ENCODE results near the gene PTGDS. TPM values are rescaled to one million over a fixed set of nuclear protein-coding genes. Genes with fewer than 3 reads are reported as not detected.
A peak's percentile ranks its signal among the peaks of the same experiment; 100 is the strongest.

PTGDS gene
- total RNA-seq, 1 experiment from 2014 or later, result not detected

DNA sequence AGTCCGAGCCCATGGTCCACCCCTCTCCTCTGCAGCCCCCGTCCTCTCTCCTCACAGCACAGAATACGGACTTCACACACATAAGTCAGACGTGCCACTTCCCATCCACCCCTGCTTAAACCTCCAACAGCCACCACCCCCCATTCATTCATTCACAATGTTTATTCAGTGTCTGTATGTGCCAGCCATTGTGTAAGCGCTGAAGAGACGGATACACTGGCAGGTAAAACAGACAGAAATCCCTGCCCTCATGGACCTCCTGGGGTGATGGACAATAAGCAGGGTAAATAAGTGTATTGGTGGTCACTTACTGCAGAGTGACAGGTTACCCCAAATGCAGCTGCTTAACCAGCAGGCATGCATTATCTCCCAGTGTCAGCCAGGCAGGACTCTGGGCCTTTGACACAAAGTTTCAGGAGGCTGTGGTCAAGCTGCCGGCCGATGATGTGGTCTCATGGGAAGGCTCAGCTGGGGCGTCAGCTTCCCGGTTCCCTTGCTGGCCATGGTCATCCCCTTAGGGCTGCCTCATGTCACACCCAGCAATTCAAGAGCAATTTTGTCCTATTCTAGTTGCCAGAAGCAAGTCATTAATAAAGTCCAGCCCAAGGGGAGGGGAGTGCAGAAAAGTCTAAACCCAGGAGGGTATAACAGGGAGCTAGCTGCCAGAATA is 13.1 kb downstream of the PTGDS start:
- H3K9me3 ChIP-seq (replicated peaks), result peaks cover 13% of the 10 kb centered on the region
- H3K4me3 ChIP-seq, result no peak overlapping the region
- H3K4me1 ChIP-seq (replicated peaks), result peaks cover 10% of the 10 kb centered on the region
- no peaks in the 10 kb centered on the region; the same call in 1 of the 2 replicates for H3K27me3 ChIP-seq (replicated peaks)
- no peak overlapping the region for H3K27ac ChIP-seq
- no peaks in the 10 kb centered on the region for H3K36me3 ChIP-seq
- DNase-seq (ENCODE audit: low read depth in 1 of 2, low spot score in 2 of 2), result no peak

DNA sequence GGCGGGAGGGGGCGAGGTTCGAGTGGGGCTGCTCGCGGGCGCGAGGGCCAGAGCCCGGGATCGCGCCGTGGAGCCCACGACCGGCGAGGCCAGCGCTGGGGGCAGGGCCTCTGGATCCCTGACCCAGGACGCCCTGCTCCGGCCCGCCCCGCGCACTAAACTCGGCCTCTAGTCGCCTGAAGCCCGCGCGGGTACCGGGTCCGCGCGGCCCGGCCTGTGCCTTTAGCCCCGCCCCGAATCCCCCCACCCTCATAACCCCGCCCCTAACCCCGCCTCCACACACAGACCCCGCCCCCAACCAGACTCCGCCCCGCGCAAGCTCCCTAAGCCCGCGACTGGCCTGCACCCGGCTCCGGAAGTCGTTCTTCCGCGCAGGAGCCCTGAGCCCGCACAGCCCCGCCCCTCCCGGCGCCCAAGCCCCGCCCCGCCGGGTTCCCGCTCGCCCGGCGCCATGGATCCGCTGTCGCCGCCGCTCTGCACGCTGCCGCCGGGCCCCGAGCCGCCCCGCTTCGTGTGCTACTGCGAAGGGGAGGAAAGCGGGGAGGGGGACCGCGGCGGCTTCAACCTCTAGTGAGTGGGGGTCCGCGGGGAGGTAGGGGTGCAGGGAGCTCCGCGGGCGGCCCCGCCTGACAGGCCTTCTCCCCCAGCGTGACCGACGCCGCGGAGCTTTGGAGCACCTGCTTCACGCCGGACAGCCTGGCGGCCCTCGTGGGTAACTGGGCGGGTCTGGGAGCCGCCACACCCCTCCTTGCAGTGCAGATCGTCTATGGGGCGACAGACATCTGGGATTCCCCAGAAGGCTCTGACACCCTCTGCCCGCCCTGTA is 14.9 kb downstream of the PTGDS start, which contains the start of gene PAXX:
Gene PAXX (plus strand): TSS at position 430 of the 826 bp plus-strand sequence. CDS start 22 bp downstream, at position 452.
- Histone ChIP-seq H3K4me1 (replicated peaks) (peaks cover 23% of the 10 kb centered on the region), H3K36me3 (no peaks in the 10 kb centered on the region), H3K4me3 (peak within 1 kb of the TSS; percentile 44), H3K9me3 (replicated peaks) (peaks cover 13% of the 10 kb centered on the region), H3K27ac (no peak within 1 kb of the TSS), H3K27me3 (replicated peaks) (no peaks in the 10 kb centered on the region)
- peak; percentile 37 to 74 for DNase-seq (ENCODE audit: low read depth in 1 of 2, low spot score in 2 of 2)

DNA sequence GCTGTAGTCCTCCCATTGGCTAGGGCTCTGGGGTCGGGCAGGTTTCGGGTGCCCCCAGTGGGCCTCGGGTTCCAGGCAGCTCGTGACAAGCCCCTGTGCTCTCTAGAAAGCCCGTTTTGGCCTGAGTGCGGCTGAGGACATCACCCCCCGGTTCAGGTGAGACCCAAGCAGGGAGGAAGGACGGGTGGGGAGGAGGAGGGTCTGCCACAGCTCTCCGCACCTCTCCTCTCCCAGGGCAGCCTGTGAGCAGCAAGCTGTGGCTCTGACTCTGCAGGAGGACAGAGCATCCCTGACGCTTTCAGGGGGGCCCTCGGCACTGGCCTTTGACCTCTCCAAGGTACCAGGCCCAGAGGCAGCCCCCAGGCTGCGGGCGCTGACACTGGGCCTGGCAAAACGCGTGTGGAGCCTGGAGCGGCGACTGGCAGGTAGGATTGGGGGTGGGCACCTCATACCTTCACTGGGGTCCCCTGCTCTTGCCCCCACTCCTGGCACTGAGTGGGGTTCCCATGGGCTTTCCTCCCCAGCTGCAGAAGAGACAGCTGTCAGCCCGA is 15.6 kb downstream of the PTGDS start:
- Histone ChIP-seq H3K9me3 (replicated peaks) (peaks cover 13% of the 10 kb centered on the region), H3K4me1 (replicated peaks) (peaks cover 23% of the 10 kb centered on the region), H3K27ac (no peak overlapping the region), H3K36me3 (no peaks in the 10 kb centered on the region), H3K4me3 (peak overlapping the region; percentile 44), H3K27me3 (replicated peaks) (no peaks in the 10 kb centered on the region)
- no peak for DNase-seq (ENCODE audit: low read depth in 1 of 2, low spot score in 2 of 2)

DNA sequence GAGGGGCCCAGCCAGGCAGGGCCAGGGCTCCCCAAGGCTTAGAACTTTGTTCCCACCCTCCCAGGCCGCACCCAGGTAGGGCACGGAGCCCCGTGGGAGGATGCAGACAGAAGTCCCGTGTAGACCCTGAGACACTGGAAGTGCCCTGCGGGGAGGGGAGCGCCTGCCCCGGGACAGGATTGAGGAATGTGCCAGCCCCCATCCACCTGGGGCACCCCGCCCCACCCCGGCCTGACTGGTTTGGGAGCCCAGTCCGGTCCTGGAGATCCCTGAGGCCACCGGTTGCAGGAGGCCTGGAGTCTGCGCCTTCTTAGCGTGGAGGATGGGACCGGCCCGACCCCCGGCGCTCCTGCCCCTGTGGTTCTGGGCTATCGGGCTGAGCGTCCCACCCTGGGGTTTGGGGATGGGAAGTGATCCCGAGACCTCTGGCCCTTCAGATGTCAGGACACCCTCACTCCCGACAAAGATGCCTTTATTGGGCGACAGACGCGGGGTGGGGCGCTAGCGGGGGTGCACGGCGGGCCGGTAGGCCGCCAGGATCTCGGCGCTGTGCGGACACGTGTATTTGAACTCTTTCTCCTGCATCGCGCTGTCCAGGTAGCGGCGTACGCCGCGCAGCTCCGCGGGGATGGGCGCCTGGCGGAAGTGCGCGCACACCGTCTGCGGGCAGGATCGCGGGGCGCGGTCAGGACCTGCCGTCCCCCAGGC is 17.0 kb downstream of the PTGDS start:
- Histone ChIP-seq H3K27me3 (replicated peaks) (no peaks in the 10 kb centered on the region), H3K4me1 (replicated peaks) (peaks cover 30% of the 10 kb centered on the region), H3K36me3 (no peaks in the 10 kb centered on the region), H3K4me3 (no peak overlapping the region), H3K27ac (no peak overlapping the region), H3K9me3 (replicated peaks) (peaks cover 13% of the 10 kb centered on the region)
- DNase-seq (ENCODE audit: low read depth in 1 of 2, low spot score in 2 of 2), result no peak

DNA sequence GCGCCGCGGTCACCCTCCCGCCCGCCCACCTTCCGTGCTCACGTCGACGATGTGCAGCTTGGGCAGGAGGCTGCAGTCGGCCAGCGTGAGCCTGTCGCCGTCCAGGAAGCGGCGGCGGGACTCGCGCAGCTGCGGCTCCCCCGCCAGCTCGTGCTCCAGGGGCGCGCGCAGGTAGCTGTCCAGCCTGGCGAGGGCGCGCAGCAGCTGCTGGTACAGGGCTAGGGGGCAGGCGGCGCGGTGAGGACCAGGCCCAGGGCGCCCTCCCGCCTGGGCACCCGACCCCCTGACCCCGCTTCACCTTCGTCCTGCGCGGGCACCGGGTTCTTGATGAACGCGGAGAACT is 17.6 kb downstream of the PTGDS start:
- no peak overlapping the region for H3K4me3 ChIP-seq
- H3K4me1 ChIP-seq (replicated peaks), result peaks cover 32% of the 10 kb centered on the region
- H3K36me3 ChIP-seq, result no peaks in the 10 kb centered on the region
- H3K27me3 ChIP-seq (replicated peaks), result no peaks in the 10 kb centered on the region
- DNase-seq (ENCODE audit: low read depth in 1 of 2, low spot score in 2 of 2), result no peak
- H3K27ac ChIP-seq, result no peak overlapping the region
- H3K9me3 ChIP-seq (replicated peaks), result peaks cover 13% of the 10 kb centered on the region

DNA sequence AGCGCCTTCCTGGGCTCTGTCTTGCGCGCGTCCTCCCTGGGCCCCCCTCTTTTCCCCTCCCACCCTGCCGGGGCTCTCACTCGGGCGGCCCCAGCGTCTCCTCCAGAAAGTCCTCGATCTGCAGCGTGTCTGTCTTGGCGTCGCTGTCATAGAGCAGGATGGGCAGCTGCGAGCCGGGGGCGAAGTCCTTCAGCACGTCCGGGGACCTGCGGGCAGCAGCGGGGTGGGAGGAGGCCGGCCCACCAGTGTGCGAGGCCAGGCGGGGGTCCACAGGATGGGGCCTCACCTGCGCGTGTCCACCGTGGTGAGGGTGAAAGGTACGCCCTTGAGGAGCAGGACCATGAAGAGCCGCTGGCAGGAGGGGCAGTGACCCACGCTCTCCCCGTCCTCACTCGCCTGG is 18.1 kb downstream of the PTGDS start:
- no peak for DNase-seq (ENCODE audit: low read depth in 1 of 2, low spot score in 2 of 2)
- Histone ChIP-seq H3K27ac (no peak overlapping the region), H3K9me3 (replicated peaks) (peaks cover 13% of the 10 kb centered on the region), H3K4me1 (replicated peaks) (peaks cover 36% of the 10 kb centered on the region), H3K36me3 (no peaks in the 10 kb centered on the region), H3K4me3 (no peak overlapping the region), H3K27me3 (replicated peaks) (no peaks in the 10 kb centered on the region)

DNA sequence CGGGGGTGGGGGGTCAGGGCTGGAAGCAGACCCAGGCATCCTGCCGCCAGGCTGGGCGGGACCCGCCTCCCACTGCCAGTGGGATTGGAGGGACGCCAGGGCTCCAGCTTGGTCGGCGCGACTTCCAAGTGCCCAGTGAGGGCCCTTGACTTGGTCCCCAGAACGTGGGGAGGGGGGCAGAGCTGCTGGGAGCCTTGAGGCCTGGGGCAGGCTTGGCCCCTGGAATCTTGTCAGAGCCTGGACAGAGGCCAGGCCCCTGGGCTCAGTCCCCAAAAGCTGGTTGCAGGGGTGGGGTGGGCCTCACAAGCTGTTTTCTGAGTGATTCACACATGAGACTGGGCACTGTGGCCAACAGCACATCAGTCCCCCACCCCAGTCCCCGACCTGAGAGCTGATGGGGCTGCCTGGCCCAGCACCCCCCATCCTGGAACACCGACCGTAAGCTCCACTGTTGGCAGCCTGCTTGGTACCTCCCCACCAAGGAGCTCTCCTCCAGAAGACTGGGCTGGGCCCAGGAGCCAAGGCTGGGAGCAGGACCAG is 18.5 kb downstream of the PTGDS start:
- no peak overlapping the region for H3K27ac ChIP-seq
- H3K27me3 ChIP-seq (replicated peaks), result no peaks in the 10 kb centered on the region
- no peak for DNase-seq (ENCODE audit: low read depth in 1 of 2, low spot score in 2 of 2)
- peaks cover 36% of the 10 kb centered on the region for H3K4me1 ChIP-seq (replicated peaks)
- no peak overlapping the region for H3K4me3 ChIP-seq
- H3K9me3 ChIP-seq (replicated peaks), result peaks cover 8% of the 10 kb centered on the region
- H3K36me3 ChIP-seq, result no peaks in the 10 kb centered on the region

DNA sequence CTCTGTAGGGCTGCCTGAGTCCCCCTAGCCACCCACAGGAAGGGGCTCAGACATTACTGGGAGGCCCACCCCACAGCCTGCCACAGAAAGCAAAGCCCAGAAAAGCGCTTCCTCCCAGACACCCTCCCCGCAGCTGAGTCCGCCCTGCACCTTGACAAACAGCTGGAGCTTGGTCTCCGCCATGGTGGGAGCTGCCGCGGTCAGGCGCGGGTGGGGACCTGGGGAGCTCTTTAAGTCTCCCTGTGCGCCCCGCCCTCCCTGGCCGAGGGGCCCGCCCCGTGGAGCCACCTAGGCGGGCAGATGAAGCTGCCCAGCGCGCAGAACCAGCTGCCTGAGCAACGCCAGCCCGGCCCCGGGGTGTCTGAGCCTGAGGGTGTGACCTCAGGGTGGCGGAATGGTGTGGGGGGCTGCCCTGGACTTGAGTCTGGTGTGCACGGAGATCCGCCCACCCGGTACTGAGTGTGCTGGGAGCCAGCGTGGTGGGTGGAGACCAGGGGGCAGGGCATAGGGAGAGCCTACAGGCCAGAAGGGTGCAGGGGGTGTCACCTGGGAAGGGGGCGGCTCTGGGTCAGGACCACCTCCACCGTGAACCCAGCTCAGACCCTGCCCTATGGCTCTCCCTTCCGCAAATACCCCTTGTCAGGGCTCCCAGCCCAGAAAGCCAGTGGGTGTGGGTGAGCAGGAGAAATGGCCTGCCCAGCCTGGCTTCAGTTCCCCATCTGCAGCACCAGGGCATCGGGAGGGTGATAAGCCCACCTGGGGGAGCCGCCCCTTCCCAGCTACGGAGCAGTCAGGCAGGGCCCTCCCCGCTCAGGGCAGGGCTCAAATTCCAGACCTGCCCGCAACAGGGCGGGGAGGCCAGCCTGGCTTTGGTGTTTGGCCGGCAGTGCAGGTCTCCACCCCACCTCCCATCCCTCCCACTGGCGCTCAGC is 19.3 kb downstream of the PTGDS start, which contains the start of gene CLIC3:
Gene CLIC3 (minus strand): TSS at position 208 of the 932 bp plus-strand sequence. CDS start 25 bp downstream, at position 183.
- no peak for DNase-seq (ENCODE audit: low read depth in 1 of 2, low spot score in 2 of 2)
- H3K27me3 ChIP-seq (replicated peaks), result no peaks in the 10 kb centered on the region
- peaks cover 36% of the 10 kb centered on the region for H3K4me1 ChIP-seq (replicated peaks)
- no peaks in the 10 kb centered on the region for H3K36me3 ChIP-seq
- H3K4me3 ChIP-seq, result no peak within 1 kb of the TSS
- H3K27ac ChIP-seq, result no peak within 1 kb of the TSS
- H3K9me3 ChIP-seq (replicated peaks), result peaks cover under 1% of the 10 kb centered on the region; the same call in 1 of the 2 replicates

DNA sequence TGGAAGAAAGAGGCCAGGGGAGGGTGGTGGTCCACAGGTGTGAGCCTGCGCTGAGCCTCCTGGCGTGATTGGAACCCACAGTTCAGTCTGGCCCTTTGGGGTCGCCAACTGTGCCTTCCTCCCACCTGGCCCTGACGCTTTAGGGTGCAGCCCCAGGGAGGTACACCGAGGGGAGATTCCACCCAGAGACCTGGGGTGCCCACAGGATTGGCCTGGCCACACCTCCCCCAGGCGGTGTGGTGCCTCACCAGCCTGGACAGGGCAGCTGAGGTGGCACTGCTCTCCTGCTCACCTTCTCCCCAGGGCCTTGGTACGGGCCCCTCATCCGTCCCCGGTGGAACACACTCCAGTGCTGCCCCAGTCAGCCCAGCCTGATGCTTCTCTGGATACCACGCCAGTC is 20.1 kb downstream of the PTGDS start:
- H3K36me3 ChIP-seq, result no peaks in the 10 kb centered on the region
- H3K9me3 ChIP-seq (replicated peaks), result no peaks in the 10 kb centered on the region
- H3K4me1 ChIP-seq (replicated peaks), result peaks cover 35% of the 10 kb centered on the region
- no peak for DNase-seq (ENCODE audit: low read depth in 1 of 2, low spot score in 2 of 2)
- no peaks in the 10 kb centered on the region for H3K27me3 ChIP-seq (replicated peaks)
- H3K4me3 ChIP-seq, result no peak overlapping the region
- H3K27ac ChIP-seq, result no peak overlapping the region

DNA sequence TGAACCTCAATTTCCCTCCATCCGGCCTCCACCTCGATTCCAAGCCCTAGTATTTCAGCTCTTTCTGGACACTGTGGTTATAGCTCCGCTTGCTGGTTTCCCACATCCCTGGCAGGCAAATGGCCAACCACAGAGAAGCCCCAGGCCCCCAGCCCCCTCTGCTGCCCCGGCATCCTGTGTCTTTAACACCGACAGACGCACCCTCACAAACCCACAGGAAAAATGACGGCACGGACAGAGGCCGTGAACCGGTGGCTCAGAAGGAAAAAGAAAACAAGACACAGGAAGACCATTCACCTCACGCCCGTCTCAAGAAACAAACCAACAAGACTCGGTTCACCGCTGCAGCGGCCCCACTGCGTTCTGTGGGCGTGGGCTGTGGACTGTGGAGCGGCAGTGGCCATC is 20.5 kb downstream of the PTGDS start:
- no peak overlapping the region for H3K27ac ChIP-seq
- H3K9me3 ChIP-seq (replicated peaks), result no peaks in the 10 kb centered on the region
- DNase-seq (ENCODE audit: low read depth in 1 of 2, low spot score in 2 of 2), result no peak
- H3K27me3 ChIP-seq (replicated peaks), result no peaks in the 10 kb centered on the region
- no peaks in the 10 kb centered on the region for H3K36me3 ChIP-seq
- H3K4me3 ChIP-seq, result no peak overlapping the region
- H3K4me1 ChIP-seq (replicated peaks), result peaks cover 30% of the 10 kb centered on the region

DNA sequence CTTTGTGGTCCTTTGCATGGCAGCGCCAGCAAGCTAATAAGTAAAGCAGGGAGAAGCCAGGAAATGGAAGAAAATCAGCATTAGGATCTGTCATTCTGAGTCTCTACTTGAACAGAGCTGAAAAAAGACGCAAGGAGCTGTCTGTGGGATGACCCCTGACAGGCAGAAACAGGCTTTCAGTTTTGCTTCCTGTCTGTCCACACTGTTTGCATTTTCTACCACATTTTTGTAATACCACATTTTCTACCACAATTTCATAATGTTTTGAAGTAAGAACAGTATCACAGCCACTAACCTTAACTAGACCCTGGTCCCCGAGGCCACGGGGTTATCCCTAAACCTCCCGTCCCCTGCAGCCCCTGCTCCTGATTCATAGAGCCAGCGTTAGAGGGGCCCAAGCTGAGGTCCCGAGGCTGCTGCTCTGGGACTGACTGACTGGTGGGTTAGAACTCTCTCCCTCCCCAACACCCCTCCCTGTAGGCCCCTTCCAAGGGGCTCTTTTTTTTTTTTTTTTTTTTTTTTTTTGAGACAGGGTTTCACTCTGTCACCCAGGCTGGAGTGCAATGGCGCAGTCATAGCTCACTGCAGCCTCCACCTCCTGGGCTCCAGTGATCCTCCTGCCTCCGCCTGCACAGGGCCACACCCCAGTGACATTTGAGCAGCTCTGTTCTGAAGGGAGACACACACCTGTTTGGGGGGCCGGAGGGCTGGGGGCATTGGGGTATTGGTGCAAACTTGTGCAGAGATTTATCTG is 23.1 kb downstream of the PTGDS start:
- H3K36me3 ChIP-seq, result no peaks in the 10 kb centered on the region
- H3K27me3 ChIP-seq (replicated peaks), result no peaks in the 10 kb centered on the region
- peaks cover 26% of the 10 kb centered on the region for H3K4me1 ChIP-seq (replicated peaks)
- H3K9me3 ChIP-seq (replicated peaks), result no peaks in the 10 kb centered on the region
- no peak overlapping the region for H3K27ac ChIP-seq
- H3K4me3 ChIP-seq, result no peak overlapping the region
- no peak for DNase-seq (ENCODE audit: low read depth in 1 of 2, low spot score in 2 of 2)

Data from SJSA1 (cell line).